22Rv1 (cell line): Measurements from ENCODE around the gene C12orf60.

Experiments
- H3K27ac ChIP-seq: fragments of 450-650 bp; 2 replicates; pipeline ENCODE4 v1.5.1; 2017
- ZFX ChIP-seq: fragments of 450-650 bp; IDR thresholded peaks from 2 replicates; pipeline ENCODE4 v1.6.1; 2017; ENCODE audit warnings: antibody characterized with exemption, borderline replicate concordance
- TF ChIP-seq, protein P1 (sequence below): fragments of 450-650 bp; IDR thresholded peaks from 2 replicates; pipeline ENCODE4 v1.5.1; 2017; ENCODE audit warnings: mild to moderate bottlenecking

The C12orf60 gene

DNA sequence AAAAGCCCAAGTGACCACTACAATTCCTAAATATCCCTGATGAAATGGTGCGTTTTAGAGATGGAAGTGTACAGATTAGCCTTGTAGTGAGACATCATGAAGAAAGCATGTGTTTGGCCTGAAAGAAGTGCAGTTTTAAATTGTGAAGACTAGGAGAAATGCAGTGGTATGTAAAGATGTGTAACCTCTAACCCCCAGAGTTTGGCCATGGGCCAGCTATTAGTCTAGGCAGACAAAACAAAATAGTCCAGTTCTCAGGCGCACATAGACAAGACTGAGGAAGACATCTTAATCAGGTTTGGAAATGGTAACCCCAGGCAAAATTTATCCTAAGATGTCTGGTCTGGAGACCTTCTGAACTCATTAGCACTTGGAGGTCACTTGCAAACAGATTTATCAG, 23.6 kb upstream of the C12orf60 start:
- H3K27ac ChIP-seq: no peak overlapping the region
- no peak for TF ChIP-seq ZFX
- TF ChIP-seq, protein P1, sequence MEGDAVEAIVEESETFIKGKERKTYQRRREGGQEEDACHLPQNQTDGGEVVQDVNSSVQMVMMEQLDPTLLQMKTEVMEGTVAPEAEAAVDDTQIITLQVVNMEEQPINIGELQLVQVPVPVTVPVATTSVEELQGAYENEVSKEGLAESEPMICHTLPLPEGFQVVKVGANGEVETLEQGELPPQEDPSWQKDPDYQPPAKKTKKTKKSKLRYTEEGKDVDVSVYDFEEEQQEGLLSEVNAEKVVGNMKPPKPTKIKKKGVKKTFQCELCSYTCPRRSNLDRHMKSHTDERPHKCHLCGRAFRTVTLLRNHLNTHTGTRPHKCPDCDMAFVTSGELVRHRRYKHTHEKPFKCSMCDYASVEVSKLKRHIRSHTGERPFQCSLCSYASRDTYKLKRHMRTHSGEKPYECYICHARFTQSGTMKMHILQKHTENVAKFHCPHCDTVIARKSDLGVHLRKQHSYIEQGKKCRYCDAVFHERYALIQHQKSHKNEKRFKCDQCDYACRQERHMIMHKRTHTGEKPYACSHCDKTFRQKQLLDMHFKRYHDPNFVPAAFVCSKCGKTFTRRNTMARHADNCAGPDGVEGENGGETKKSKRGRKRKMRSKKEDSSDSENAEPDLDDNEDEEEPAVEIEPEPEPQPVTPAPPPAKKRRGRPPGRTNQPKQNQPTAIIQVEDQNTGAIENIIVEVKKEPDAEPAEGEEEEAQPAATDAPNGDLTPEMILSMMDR: no peak

- no peak overlapping the region for H3K27ac ChIP-seq
- TF ChIP-seq, protein P1: no peak
- TF ChIP-seq ZFX: no peak
These were observed 22.6 kb upstream of the C12orf60 start for GRCh38 chr12:14780859-14781258.

DNA sequence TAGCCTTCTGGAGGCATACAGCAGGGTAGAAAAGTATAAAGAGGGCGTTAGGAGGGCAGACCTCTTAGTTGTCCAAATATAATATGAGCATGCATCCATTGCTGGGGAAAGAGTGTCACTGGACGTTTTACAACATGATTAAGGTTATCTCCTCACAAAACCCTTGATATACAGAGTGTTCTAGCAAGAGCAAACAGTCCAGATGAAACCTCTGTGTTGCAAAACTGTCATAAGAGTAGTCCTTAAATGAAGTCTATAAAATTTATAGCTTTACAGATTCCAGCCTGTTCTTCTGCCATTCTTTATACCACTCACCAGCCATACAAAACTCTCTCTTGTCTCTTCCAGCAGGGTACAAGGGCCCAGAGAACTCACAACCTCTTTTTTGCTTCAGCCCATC, 21.9 kb upstream of the C12orf60 start:
- H3K27ac ChIP-seq: no peak overlapping the region
- TF ChIP-seq, protein P1: no peak
- no peak for TF ChIP-seq ZFX

DNA sequence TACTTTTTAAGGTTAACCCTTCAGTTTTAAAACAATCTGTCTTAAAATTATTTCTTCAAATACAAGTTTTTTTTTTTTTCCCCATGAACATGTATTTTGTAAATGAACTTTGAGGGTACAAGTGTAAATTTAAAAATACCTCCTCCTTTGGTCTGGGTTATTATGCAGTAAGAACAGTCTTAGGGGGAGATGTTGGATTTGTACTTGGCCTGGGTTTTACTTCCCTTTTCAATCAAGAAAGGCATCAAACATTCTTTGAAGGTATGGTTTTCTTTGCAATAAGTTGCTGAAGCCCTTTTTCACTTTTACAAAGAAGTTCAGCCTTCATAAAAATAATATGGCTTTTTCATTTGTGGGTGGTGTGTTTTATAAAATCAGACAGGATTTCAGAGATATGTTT, 20.7 kb upstream of the C12orf60 start:
- TF ChIP-seq, protein P1: no peak
- TF ChIP-seq ZFX: no peak
- H3K27ac ChIP-seq: no peak overlapping the region

DNA sequence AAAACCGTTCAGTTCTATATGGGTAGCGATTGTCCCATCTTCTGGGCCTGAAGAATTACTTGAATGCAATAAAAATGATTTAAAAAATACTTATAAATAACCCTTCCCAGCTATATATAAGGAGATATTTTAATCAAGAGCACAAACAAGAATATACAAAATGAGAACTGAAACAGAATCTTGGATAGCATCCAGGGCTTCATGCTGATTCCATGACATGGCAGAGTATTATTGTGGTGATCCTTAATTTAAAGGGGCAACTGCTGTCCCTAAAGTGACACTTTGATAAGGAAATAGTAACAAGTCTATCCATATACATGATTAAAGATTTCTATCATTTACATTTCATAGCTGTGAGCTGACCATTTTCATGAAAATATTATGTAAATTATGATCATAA, 19.0 kb upstream of the C12orf60 start:
- TF ChIP-seq, protein P1: no peak
- TF ChIP-seq ZFX: no peak
- H3K27ac ChIP-seq: no peak overlapping the region

GRCh38 chr12:14785568-14785967, 17.9 kb upstream of the C12orf60 start:
- no peak overlapping the region for H3K27ac ChIP-seq
- TF ChIP-seq ZFX: no peak
- TF ChIP-seq, protein P1: no peak

GRCh38 chr12:14795028-14795448, 8.4 kb upstream of the C12orf60 start:
- TF ChIP-seq, protein P1: no peak
- no peak for TF ChIP-seq ZFX
- no peak overlapping the region for H3K27ac ChIP-seq
